PC-9 (cell line): ENCODE results near the gene CCR5AS.
A peak's percentile ranks its signal among the peaks of the same experiment; 100 is the strongest.
"Not testable (repeated sequence)": the region's sequence is repeated elsewhere in the genome, so short reads cannot be mapped to it uniquely, and the experiment has no call there.

ENCODE experiments used
- BruUV-seq: library from RNA; stranded (reverse); fragments of 400-500 nt; replicated peaks from 2 replicates; lab custom pipeline; 2021; lab: Mats Ljungman, UMichigan
- CTCF ChIA-PET: fragments of 300-600 bp; sonication (Branson Sonifier 250); formaldehyde crosslinking; loops from one replicate; lab custom pipeline; 2022; ENCODE audit warnings: antibody characterized with exemption; lab: Charles Lee
- POLR2A ChIA-PET: fragments of 300-600 bp; sonication (Branson Sonifier 250); formaldehyde crosslinking; loops from one replicate; lab custom pipeline; 2022; ENCODE audit warnings: antibody characterized with exemption; ENCODE audit not compliant: unreplicated experiment; lab: Charles Lee
- DNase-seq, 2 experiments: peaks; one replicate each; pipeline versions ENCODE4 v3.0.0 to v3.0.0-alpha.2; 2015 to 2022; ENCODE audit warnings: mixed read lengths in 1 of 2
- H2AFZ ChIP-seq: fragments of 200-600 bp; sonication (generic); 2 replicates; pipeline ENCODE4 v1.8.1; 2017; ENCODE audit warnings: antibody characterized with exemption
- H3F3A ChIP-seq: fragments of 200-600 bp; sonication (generic); 2 replicates; pipeline ENCODE4 v1.8.1; 2017; ENCODE audit warnings: antibody characterized with exemption, mild to moderate bottlenecking, low read depth; ENCODE audit not compliant: insufficient read depth
- H3K27ac ChIP-seq: fragments of 200-600 bp; sonication (generic); 2 replicates; pipeline ENCODE4 v1.6.1; 2016; ENCODE audit warnings: mixed run types
- H3K27me3 ChIP-seq: fragments of 200-600 bp; sonication (generic); 2 replicates; pipeline ENCODE4 v1.6.1; 2016; ENCODE audit warnings: low read depth, mixed run types; ENCODE audit not compliant: insufficient read depth
- H3K36me3 ChIP-seq: fragments of 200-600 bp; sonication (generic); 2 replicates; pipeline ENCODE4 v1.6.1; 2016; ENCODE audit warnings: low read depth, mixed run types
- H3K4me1 ChIP-seq: fragments of 200-600 bp; sonication (generic); replicated peaks from 2 replicates; pipeline ENCODE4 v1.6.1; 2016; ENCODE audit warnings: mixed run types; ENCODE audit not compliant: insufficient read depth
- H3K4me2 ChIP-seq: fragments of 200-600 bp; sonication (generic); 2 replicates; pipeline ENCODE4 v1.6.1; 2017; ENCODE audit warnings: mixed run types
- H3K4me3 ChIP-seq: fragments of 200-600 bp; sonication (generic); 2 replicates; pipeline ENCODE4 v1.6.1; 2016; ENCODE audit warnings: mixed run types
- H3K79me2 ChIP-seq: fragments of 200-600 bp; sonication (generic); 2 replicates; pipeline ENCODE4 v1.6.1; 2017; ENCODE audit warnings: low read depth, mixed run types
- H3K9me2 ChIP-seq: fragments of 200-600 bp; sonication (generic); 2 replicates; pipeline ENCODE4 v1.8.1; 2017; ENCODE audit warnings: mild to moderate bottlenecking; ENCODE audit not compliant: insufficient read depth
- H3K9me3 ChIP-seq: fragments of 200-600 bp; sonication (generic); 2 replicates; pipeline ENCODE4 v1.8.1; 2016; ENCODE audit warnings: low read depth; ENCODE audit not compliant: insufficient read depth
- H4K20me1 ChIP-seq: fragments of 200-600 bp; sonication (generic); 2 replicates; pipeline ENCODE4 v1.8.1; 2017; ENCODE audit not compliant: insufficient read depth
- CTCF ChIP-seq: fragments of 200-600 bp; sonication (generic); conservative IDR thresholded peaks from 2 replicates; pipeline ENCODE4 v1.6.1; 2017; ENCODE audit warnings: mixed run types, antibody characterized with exemption, mild to moderate bottlenecking, moderate library complexity
- EZH2 ChIP-seq: fragments of 200-600 bp; sonication (generic); IDR thresholded peaks from 2 replicates; pipeline ENCODE4 v1.8.0; 2017; ENCODE audit warnings: antibody characterized with exemption, low read depth
- intact Hi-C: fragments of 100-400 bp; cut with micrococcal nuclease; formaldehyde crosslinking; loops from one replicate; pipeline ENCODE4 v1.10.0; 2022; ENCODE audit not compliant: unreplicated experiment

Gene CCR5AS

GRCh38 chr3:46389306-46389705, 17.6 kb downstream of the CCR5AS start:
- peaks cover 26% of the 10 kb centered on the region for H3K36me3 ChIP-seq
- H3K4me1 ChIP-seq: peaks cover 81% of the 10 kb centered on the region
- peak overlapping the region; percentile 95 for H3K27ac ChIP-seq
- no peak for DNase-seq
- H3K4me3 ChIP-seq: peak overlapping the region; percentile 62
- peaks cover 44% of the 10 kb centered on the region for H3K79me2 ChIP-seq
- H3F3A ChIP-seq: peaks cover 63% of the 10 kb centered on the region
- CTCF ChIA-PET: no interaction called here
- peak overlapping the region; percentile 95 for H3K4me2 ChIP-seq
- H3K9me3 ChIP-seq: no peaks in the 10 kb centered on the region; the same call in 1 of the 2 replicates
- BruUV-seq: no TSS peak
- POLR2A ChIA-PET: no interaction called here
- intact Hi-C loops: no loop called here
- H3K27me3 ChIP-seq: no peaks in the 10 kb centered on the region
- no peaks in the 10 kb centered on the region for H3K9me2 ChIP-seq
- H2AFZ ChIP-seq: no peak overlapping the region
- no peaks in the 10 kb centered on the region for H4K20me1 ChIP-seq
- no peak for TF ChIP-seq EZH2
- TF ChIP-seq CTCF: no peak

GRCh38 chr3:46388847-46389246, 18.0 kb downstream of the CCR5AS start:
- H3K27me3 ChIP-seq, H2AFZ ChIP-seq, H3K9me2 ChIP-seq, DNase-seq, H3K9me3 ChIP-seq, BruUV-seq, POLR2A ChIA-PET, H4K20me1 ChIP-seq, CTCF ChIA-PET, intact Hi-C loops: not testable (repeated sequence)
- peak overlapping the region; percentile 95 for H3K4me2 ChIP-seq
- peaks cover 26% of the 10 kb centered on the region for H3K36me3 ChIP-seq
- peak overlapping the region; percentile 62; the same call in 1 of the 2 replicates for H3K4me3 ChIP-seq
- H3K27ac ChIP-seq: peak overlapping the region; percentile 95
- H3F3A ChIP-seq: peaks cover 58% of the 10 kb centered on the region
- peaks cover 77% of the 10 kb centered on the region for H3K4me1 ChIP-seq
- peaks cover 43% of the 10 kb centered on the region for H3K79me2 ChIP-seq

- H3F3A ChIP-seq: peaks cover 35% of the 10 kb centered on the region
- peaks cover 26% of the 10 kb centered on the region for H3K36me3 ChIP-seq
- peaks cover 35% of the 10 kb centered on the region for H3K79me2 ChIP-seq
- H3K27ac ChIP-seq: peak overlapping the region; percentile 95
- ChIA-PET CTCF (interaction anchor here (0.6 to 0.8 kb wide), 2 partner anchors 29 to 56 kb away, joined by 3 to 6 read pairs; no protein-coding TSS in a partner anchor), POLR2A (interaction anchor here (0.5 to 0.6 kb wide), 2 partner anchors 172 to 182 kb away, joined by 3 to 9 read pairs; no protein-coding TSS in a partner anchor)
- BruUV-seq: no TSS peak
- H4K20me1 ChIP-seq: no peaks in the 10 kb centered on the region
- no peaks in the 10 kb centered on the region for H3K27me3 ChIP-seq
- H2AFZ ChIP-seq: no peak overlapping the region
- peak overlapping the region; percentile 95 for H3K4me2 ChIP-seq
- no peaks in the 10 kb centered on the region; the same call in 1 of the 2 replicates for H3K9me3 ChIP-seq
- H3K4me3 ChIP-seq: no peak overlapping the region; the same call in 1 of the 2 replicates
- TF ChIP-seq EZH2 (no peak), CTCF (no peak)
- intact Hi-C loops: no loop called here
- DNase-seq: peak; percentile 61 to 96
- H3K4me1 ChIP-seq: peaks cover 67% of the 10 kb centered on the region
- no peaks in the 10 kb centered on the region for H3K9me2 ChIP-seq
Measured at GRCh38 chr3:46386205-46386604, 20.7 kb downstream of the CCR5AS start.
